ENCODE measurements around the gene PRXL2B.

The PRXL2B gene

GRCh38 chr1:2598329-2598931, 11.9 kb downstream of the PRXL2B start:
- POLR2A ChIA-PET = no interaction called here
- DNase-seq = no peak
- H3K36me3 ChIP-seq (ENCODE audit: control insufficient read depth in 4 of 4, insufficient read depth in 4 of 4, low read length in 3 of 4) = no peaks in the 10 kb centered on the region
- CTCF ChIA-PET = interaction anchor here (0.9 kb wide), 1 partner anchor 13 kb away, joined by 6 read pairs; no protein-coding TSS in a partner anchor
- no peak overlapping the region for H3K4me3 ChIP-seq (ENCODE audit: control insufficient read depth in 1 of 7, extremely low read depth in 1 of 7, insufficient read depth in 4 of 7, low read depth in 2 of 7, low read length in 6 of 7)
- WGBS (ENCODE audit: insufficient coverage) = no CpG with 5 or more reads among the region's 3 CpGs
- peaks cover 0 to 18% (median 0%) of the 10 kb centered on the region in 5 experiments for H3K27me3 ChIP-seq (replicated peaks in 2 of 5; ENCODE audit: control insufficient read depth in 4 of 5, insufficient read depth in 5 of 5, low read length in 4 of 5)
- H3K4me1 ChIP-seq (ENCODE audit: control extremely low read depth in 1 of 4, control insufficient read depth in 4 of 4, insufficient read depth in 4 of 4, low read length in 3 of 4) = peaks cover 0 to 13% (median 4%) of the 10 kb centered on the region in 4 experiments
- H3K27ac ChIP-seq (ENCODE audit: insufficient read depth in 1 of 2, low read depth in 1 of 2, low read length in 2 of 2, poor library complexity in 1 of 2, severe bottlenecking in 2 of 2) = no peak overlapping the region
- peaks cover 0 to 8% (median 6%) of the 10 kb centered on the region in 5 experiments for H3K9me3 ChIP-seq (ENCODE audit: control extremely low read depth in 1 of 5, control insufficient read depth in 4 of 5, insufficient read depth in 2 of 5, low read depth in 1 of 5, low read length in 4 of 5)

GRCh38 chr1:2601721-2602303, 15.2 kb downstream of the PRXL2B start:
- Histone ChIP-seq H3K27me3 (replicated peaks in 2 of 5; ENCODE audit: control insufficient read depth in 4 of 5, insufficient read depth in 5 of 5, low read length in 4 of 5) (peaks cover 0 to 21% (median 0%) of the 10 kb centered on the region in 5 experiments), H3K36me3 (ENCODE audit: control insufficient read depth in 4 of 4, insufficient read depth in 4 of 4, low read length in 3 of 4) (no peaks in the 10 kb centered on the region), H3K4me1 (ENCODE audit: control extremely low read depth in 1 of 4, control insufficient read depth in 4 of 4, insufficient read depth in 4 of 4, low read length in 3 of 4) (peaks cover 0 to 2% (median 0%) of the 10 kb centered on the region in 4 experiments), H3K4me3 (ENCODE audit: control insufficient read depth in 1 of 7, extremely low read depth in 1 of 7, insufficient read depth in 4 of 7, low read depth in 2 of 7, low read length in 6 of 7) (no peak overlapping the region), H3K9me3 (ENCODE audit: control extremely low read depth in 1 of 5, control insufficient read depth in 4 of 5, insufficient read depth in 2 of 5, low read depth in 1 of 5, low read length in 4 of 5) (peaks cover 0 to 8% (median 6%) of the 10 kb centered on the region in 5 experiments), H3K27ac (ENCODE audit: insufficient read depth in 1 of 2, low read depth in 1 of 2, low read length in 2 of 2, poor library complexity in 1 of 2, severe bottlenecking in 2 of 2) (no peak overlapping the region)
- POLR2A ChIA-PET = no interaction called here
- DNase-seq = no peak
- CTCF ChIA-PET = no interaction called here
- 87% methylated on average over 11 of the region's 18 CpGs for WGBS (ENCODE audit: insufficient coverage)

- no peak for DNase-seq
- ChIA-PET CTCF (no interaction called here), POLR2A (no interaction called here)
- Histone ChIP-seq H3K36me3 (ENCODE audit: control insufficient read depth in 4 of 4, insufficient read depth in 4 of 4, low read length in 3 of 4) (no peaks in the 10 kb centered on the region), H3K4me1 (ENCODE audit: control extremely low read depth in 1 of 4, control insufficient read depth in 4 of 4, insufficient read depth in 4 of 4, low read length in 3 of 4) (peaks cover 0 to under 1% (median 0%) of the 10 kb centered on the region in 4 experiments), H3K27ac (ENCODE audit: insufficient read depth in 1 of 2, low read depth in 1 of 2, low read length in 2 of 2, poor library complexity in 1 of 2, severe bottlenecking in 2 of 2) (no peak overlapping the region), H3K27me3 (replicated peaks in 2 of 5; ENCODE audit: control insufficient read depth in 4 of 5, insufficient read depth in 5 of 5, low read length in 4 of 5) (peaks cover 0 to 21% (median 0%) of the 10 kb centered on the region in 5 experiments), H3K9me3 (ENCODE audit: control extremely low read depth in 1 of 5, control insufficient read depth in 4 of 5, insufficient read depth in 2 of 5, low read depth in 1 of 5, low read length in 4 of 5) (peaks cover 0 to 8% (median 6%) of the 10 kb centered on the region in 5 experiments), H3K4me3 (ENCODE audit: control insufficient read depth in 1 of 7, extremely low read depth in 1 of 7, insufficient read depth in 4 of 7, low read depth in 2 of 7, low read length in 6 of 7) (no peak overlapping the region)
- 89% methylated on average over 11 of the region's 15 CpGs for WGBS (ENCODE audit: insufficient coverage)
These were observed 15.8 kb downstream of the PRXL2B start for GRCh38 chr1:2602311-2602835.

- ChIA-PET CTCF (no interaction called here), POLR2A (no interaction called here)
- no peak for DNase-seq
- Histone ChIP-seq H3K27ac (ENCODE audit: insufficient read depth in 1 of 2, low read depth in 1 of 2, low read length in 2 of 2, poor library complexity in 1 of 2, severe bottlenecking in 2 of 2) (no peak overlapping the region), H3K27me3 (replicated peaks in 2 of 5; ENCODE audit: control insufficient read depth in 4 of 5, insufficient read depth in 5 of 5, low read length in 4 of 5) (peaks cover 0 to 18% (median 0%) of the 10 kb centered on the region in 5 experiments), H3K36me3 (ENCODE audit: control insufficient read depth in 4 of 4, insufficient read depth in 4 of 4, low read length in 3 of 4) (no peaks in the 10 kb centered on the region), H3K4me1 (ENCODE audit: control extremely low read depth in 1 of 4, control insufficient read depth in 4 of 4, insufficient read depth in 4 of 4, low read length in 3 of 4) (no peaks in the 10 kb centered on the region), H3K4me3 (ENCODE audit: control insufficient read depth in 1 of 7, extremely low read depth in 1 of 7, insufficient read depth in 4 of 7, low read depth in 2 of 7, low read length in 6 of 7) (no peak overlapping the region), H3K9me3 (ENCODE audit: control extremely low read depth in 1 of 5, control insufficient read depth in 4 of 5, insufficient read depth in 2 of 5, low read depth in 1 of 5, low read length in 4 of 5) (peaks cover 0 to 8% (median 6%) of the 10 kb centered on the region in 5 experiments)
- 72% methylated on average over 13 of the region's 18 CpGs for WGBS (ENCODE audit: insufficient coverage)
These were observed 16.4 kb downstream of the PRXL2B start for GRCh38 chr1:2602866-2603520.

GRCh38 chr1:2603521-2604155, 17.1 kb downstream of the PRXL2B start:
- no peaks in the 10 kb centered on the region for H3K36me3 ChIP-seq (ENCODE audit: control insufficient read depth in 4 of 4, insufficient read depth in 4 of 4, low read length in 3 of 4)
- peaks cover 0 to 4% (median 1%) of the 10 kb centered on the region in 5 experiments for H3K9me3 ChIP-seq (ENCODE audit: control extremely low read depth in 1 of 5, control insufficient read depth in 4 of 5, insufficient read depth in 2 of 5, low read depth in 1 of 5, low read length in 4 of 5)
- 91% methylated on average over 24 of the region's 25 CpGs for WGBS (ENCODE audit: insufficient coverage)
- no peak for DNase-seq
- H3K27me3 ChIP-seq (replicated peaks in 2 of 5; ENCODE audit: control insufficient read depth in 4 of 5, insufficient read depth in 5 of 5, low read length in 4 of 5) = peaks cover 0 to 13% (median 0%) of the 10 kb centered on the region in 5 experiments
- H3K4me3 ChIP-seq (ENCODE audit: control insufficient read depth in 1 of 7, extremely low read depth in 1 of 7, insufficient read depth in 4 of 7, low read depth in 2 of 7, low read length in 6 of 7) = no peak overlapping the region
- no peak overlapping the region for H3K27ac ChIP-seq (ENCODE audit: insufficient read depth in 1 of 2, low read depth in 1 of 2, low read length in 2 of 2, poor library complexity in 1 of 2, severe bottlenecking in 2 of 2)
- POLR2A ChIA-PET = no interaction called here
- no peaks in the 10 kb centered on the region for H3K4me1 ChIP-seq (ENCODE audit: control extremely low read depth in 1 of 4, control insufficient read depth in 4 of 4, insufficient read depth in 4 of 4, low read length in 3 of 4)
- CTCF ChIA-PET = no interaction called here

- DNase-seq = no peak
- POLR2A ChIA-PET = no interaction called here
These were observed 17.7 kb downstream of the PRXL2B start for GRCh38 chr1:2604156-2604843.

More at GRCh38 chr1:2604156-2604843, 17.7 kb downstream of the PRXL2B start:
- WGBS (ENCODE audit: insufficient coverage) = 89% methylated on average over 16 of the region's 19 CpGs
- Histone ChIP-seq H3K27ac (ENCODE audit: insufficient read depth in 1 of 2, low read depth in 1 of 2, low read length in 2 of 2, poor library complexity in 1 of 2, severe bottlenecking in 2 of 2) (no peak overlapping the region), H3K36me3 (ENCODE audit: control insufficient read depth in 4 of 4, insufficient read depth in 4 of 4, low read length in 3 of 4) (no peaks in the 10 kb centered on the region), H3K4me1 (ENCODE audit: control extremely low read depth in 1 of 4, control insufficient read depth in 4 of 4, insufficient read depth in 4 of 4, low read length in 3 of 4) (no peaks in the 10 kb centered on the region), H3K27me3 (replicated peaks in 2 of 5; ENCODE audit: control insufficient read depth in 4 of 5, insufficient read depth in 5 of 5, low read length in 4 of 5) (peaks cover 0 to 11% (median 0%) of the 10 kb centered on the region in 5 experiments), H3K9me3 (ENCODE audit: control extremely low read depth in 1 of 5, control insufficient read depth in 4 of 5, insufficient read depth in 2 of 5, low read depth in 1 of 5, low read length in 4 of 5) (no peaks in the 10 kb centered on the region), H3K4me3 (ENCODE audit: control insufficient read depth in 1 of 7, extremely low read depth in 1 of 7, insufficient read depth in 4 of 7, low read depth in 2 of 7, low read length in 6 of 7) (no peak overlapping the region)
- CTCF ChIA-PET = no interaction called here

All from common myeloid progenitor, CD34-positive (primary cell).